Measurements from ENCODE around the gene SMAD1.

SMAD1 gene

GRCh38 chr4:145487631-145488030 lies 6.0 kb downstream of the SMAD1 start:
- no peak for TF ChIP-seq CTCF (IDR thresholded peaks at IDR 0.05; ENCODE audit: insufficient read depth, low read length, poor library complexity, severe bottlenecking)
- Histone ChIP-seq H3K27me3 (replicated peaks; ENCODE audit: control insufficient read depth, insufficient read depth, low read length) (no peaks in the 10 kb centered on the region), H3K4me3 (replicated peaks; ENCODE audit: low read depth, low read length) (peak overlapping the region; percentile 41), H3K36me3 (ENCODE audit: control insufficient read depth, insufficient read depth, low read length) (no peaks in the 10 kb centered on the region)
- peak; percentile 62 for DNase-seq (ENCODE audit: extremely low read depth, insufficient read length)

GRCh38 chr4:145488310-145488709 lies 6.7 kb downstream of the SMAD1 start:
- no peak for DNase-seq (ENCODE audit: extremely low read depth, insufficient read length)
- no peaks in the 10 kb centered on the region for H3K27me3 ChIP-seq (replicated peaks; ENCODE audit: control insufficient read depth, insufficient read depth, low read length)
- no peaks in the 10 kb centered on the region for H3K36me3 ChIP-seq (ENCODE audit: control insufficient read depth, insufficient read depth, low read length)
- peak overlapping the region; percentile 9; the same call in 1 of the 2 replicates for H3K4me3 ChIP-seq (replicated peaks; ENCODE audit: low read depth, low read length)
- no peak for TF ChIP-seq CTCF (IDR thresholded peaks at IDR 0.05; ENCODE audit: insufficient read depth, low read length, poor library complexity, severe bottlenecking)

- Histone ChIP-seq H3K36me3 (ENCODE audit: control insufficient read depth, insufficient read depth, low read length) (no peaks in the 10 kb centered on the region), H3K4me3 (replicated peaks; ENCODE audit: low read depth, low read length) (no peak overlapping the region), H3K27me3 (replicated peaks; ENCODE audit: control insufficient read depth, insufficient read depth, low read length) (no peaks in the 10 kb centered on the region)
- no peak for TF ChIP-seq CTCF (IDR thresholded peaks at IDR 0.05; ENCODE audit: insufficient read depth, low read length, poor library complexity, severe bottlenecking)
- DNase-seq (ENCODE audit: extremely low read depth, insufficient read length) = no peak
Measured at GRCh38 chr4:145489556-145489955, 7.9 kb downstream of the SMAD1 start.

GRCh38 chr4:145490361-145490760 lies 8.7 kb downstream of the SMAD1 start:
- H3K4me3 ChIP-seq (replicated peaks; ENCODE audit: low read depth, low read length) = no peak overlapping the region
- no peak for DNase-seq (ENCODE audit: extremely low read depth, insufficient read length)
- no peak for TF ChIP-seq CTCF (IDR thresholded peaks at IDR 0.05; ENCODE audit: insufficient read depth, low read length, poor library complexity, severe bottlenecking)
- H3K36me3 ChIP-seq (ENCODE audit: control insufficient read depth, insufficient read depth, low read length) = no peaks in the 10 kb centered on the region
- no peaks in the 10 kb centered on the region for H3K27me3 ChIP-seq (replicated peaks; ENCODE audit: control insufficient read depth, insufficient read depth, low read length)

- Histone ChIP-seq H3K27me3 (replicated peaks; ENCODE audit: control insufficient read depth, insufficient read depth, low read length) (no peaks in the 10 kb centered on the region), H3K36me3 (ENCODE audit: control insufficient read depth, insufficient read depth, low read length) (no peaks in the 10 kb centered on the region), H3K4me3 (replicated peaks; ENCODE audit: low read depth, low read length) (no peak overlapping the region)
- DNase-seq (ENCODE audit: extremely low read depth, insufficient read length) = no peak
- no peak for TF ChIP-seq CTCF (IDR thresholded peaks at IDR 0.05; ENCODE audit: insufficient read depth, low read length, poor library complexity, severe bottlenecking)
Measured at GRCh38 chr4:145490796-145491195, 9.1 kb downstream of the SMAD1 start.

GRCh38 chr4:145492376-145492775 lies 10.7 kb downstream of the SMAD1 start:
- no peak overlapping the region for H3K4me3 ChIP-seq (replicated peaks; ENCODE audit: low read depth, low read length)

More at GRCh38 chr4:145492376-145492775, 10.7 kb downstream of the SMAD1 start:
- Histone ChIP-seq H3K36me3 (ENCODE audit: control insufficient read depth, insufficient read depth, low read length) (no peaks in the 10 kb centered on the region), H3K27me3 (replicated peaks; ENCODE audit: control insufficient read depth, insufficient read depth, low read length) (no peaks in the 10 kb centered on the region)
- DNase-seq (ENCODE audit: extremely low read depth, insufficient read length) = no peak
- TF ChIP-seq CTCF (IDR thresholded peaks at IDR 0.05; ENCODE audit: insufficient read depth, low read length, poor library complexity, severe bottlenecking) = no peak

All from GM06990 (cell line).